Measurements from ENCODE around the gene ADGRV1. TPM values are rescaled to one million over a fixed set of nuclear protein-coding genes. Genes with fewer than 3 reads are reported as not detected.

The ADGRV1 gene
- polyA plus RNA-seq, 4 donors: 2.6 to 2.9 (median 2.7) TPM; not detected in 1

DNA sequence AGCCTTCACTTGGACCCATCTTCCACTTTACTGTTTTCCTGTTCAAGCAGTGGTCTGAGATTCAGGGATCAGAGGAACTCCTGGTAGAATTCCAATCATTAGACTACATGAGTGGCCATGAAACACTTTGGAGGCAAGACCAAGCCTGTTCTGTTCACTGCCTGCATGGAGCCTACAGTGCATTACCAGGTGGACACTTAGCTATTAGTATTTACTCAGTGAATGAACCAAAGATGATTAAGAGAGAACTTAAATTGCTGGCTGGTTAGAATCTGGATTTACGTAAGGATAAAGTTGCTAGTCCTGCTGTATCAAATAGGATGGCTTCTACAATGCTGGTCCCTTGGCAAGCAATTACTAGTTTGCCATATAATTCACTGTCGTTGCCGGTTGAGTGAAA is 579.0 kb downstream of the ADGRV1 start:
- Histone ChIP-seq H3K4me3 (ENCODE audit: low read depth in 1 of 3, low read length in 3 of 3) (no peak overlapping the region), H3K9me3 (ENCODE audit: control insufficient read depth in 2 of 2, insufficient read depth in 1 of 2, low read depth in 1 of 2, low read length in 1 of 2) (no peaks in the 10 kb centered on the region), H3K27me3 (ENCODE audit: control insufficient read depth in 3 of 3, insufficient read depth in 3 of 3, low read length in 3 of 3) (no peaks in the 10 kb centered on the region), H3K4me1 (ENCODE audit: control insufficient read depth in 3 of 3, insufficient read depth in 2 of 3, low read depth in 1 of 3, low read length in 2 of 3) (no peaks in the 10 kb centered on the region), H3K36me3 (ENCODE audit: control insufficient read depth in 3 of 3, insufficient read depth in 2 of 3, low read depth in 1 of 3, low read length in 3 of 3) (no peaks in the 10 kb centered on the region), H3K27ac (ENCODE audit: low read depth in 1 of 3, low read length in 2 of 3) (no peak overlapping the region)
- WGBS, 3 donors: 96 to 97% (median 97%) methylated on average over 3 of the region's 3 CpGs
- FAIRE-seq: no peak
- no peak for DNase-seq

DNA sequence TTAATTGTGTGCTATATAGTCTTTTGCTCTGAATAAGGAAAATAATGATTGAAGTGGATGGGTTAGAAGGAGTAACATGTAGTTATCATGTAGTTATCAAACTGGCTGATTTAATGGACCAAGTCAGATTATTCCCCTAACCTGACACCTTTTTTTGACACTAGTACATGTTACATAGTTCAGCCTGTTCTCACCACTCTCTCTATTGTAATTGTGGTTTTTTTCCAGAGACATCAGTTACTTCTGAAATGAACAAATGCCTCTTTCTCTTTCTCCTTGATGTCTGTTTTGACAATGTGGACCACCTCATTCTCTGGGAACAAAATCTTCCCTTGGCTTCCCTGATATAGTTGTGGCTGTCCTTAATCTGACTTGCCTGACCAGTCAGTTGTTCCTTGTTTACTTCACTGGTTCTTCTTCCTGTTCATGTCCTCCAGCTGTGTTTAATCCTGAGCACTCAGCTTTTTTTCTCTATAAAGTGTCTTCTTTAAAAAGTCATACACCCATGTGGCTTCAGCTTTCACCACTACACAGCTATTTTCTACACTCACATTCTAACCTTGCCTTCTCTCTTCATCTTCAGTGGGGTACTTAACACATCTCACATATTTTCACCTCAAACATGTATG is 581.1 kb downstream of the ADGRV1 start:
- no peaks in the 10 kb centered on the region for H3K4me1 ChIP-seq (ENCODE audit: control insufficient read depth in 3 of 3, insufficient read depth in 2 of 3, low read depth in 1 of 3, low read length in 2 of 3)
- H3K4me3 ChIP-seq (ENCODE audit: low read depth in 1 of 3, low read length in 3 of 3): no peak overlapping the region
- H3K27ac ChIP-seq (ENCODE audit: low read depth in 1 of 3, low read length in 2 of 3): no peak overlapping the region
- H3K9me3 ChIP-seq (ENCODE audit: control insufficient read depth in 2 of 2, insufficient read depth in 1 of 2, low read depth in 1 of 2, low read length in 1 of 2): no peaks in the 10 kb centered on the region
- no peaks in the 10 kb centered on the region for H3K36me3 ChIP-seq (ENCODE audit: control insufficient read depth in 3 of 3, insufficient read depth in 2 of 3, low read depth in 1 of 3, low read length in 3 of 3)
- no peaks in the 10 kb centered on the region for H3K27me3 ChIP-seq (ENCODE audit: control insufficient read depth in 3 of 3, insufficient read depth in 3 of 3, low read length in 3 of 3)
- FAIRE-seq (no peak), DNase-seq (no peak)

DNA sequence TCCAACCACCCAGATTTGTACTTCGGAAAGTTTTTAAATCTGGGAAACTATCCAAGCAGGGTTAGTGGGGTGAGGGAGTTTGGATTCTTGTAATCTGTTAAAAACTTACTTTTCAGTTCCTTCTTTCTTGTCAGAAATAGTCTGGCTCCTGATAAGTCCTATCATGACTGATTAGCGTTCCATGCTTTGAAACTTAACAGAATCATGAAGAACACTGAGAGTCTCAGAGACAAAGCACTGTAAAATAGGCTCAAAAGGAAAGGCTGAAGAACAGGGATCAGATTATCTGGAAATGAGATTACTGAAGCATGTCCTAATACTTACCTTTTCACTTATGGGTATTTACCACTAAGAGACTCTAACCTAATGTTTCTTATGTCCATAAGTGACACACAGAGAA is 582.1 kb downstream of the ADGRV1 start:
- no peaks in the 10 kb centered on the region for H3K36me3 ChIP-seq (ENCODE audit: control insufficient read depth in 3 of 3, insufficient read depth in 2 of 3, low read depth in 1 of 3, low read length in 3 of 3)
- H3K4me3 ChIP-seq (ENCODE audit: low read depth in 1 of 3, low read length in 3 of 3): no peak overlapping the region
- FAIRE-seq: no peak
- WGBS, 3 donors: 64 to 78% (median 71%) methylated on average over 2 of the region's 2 CpGs
- DNase-seq: no peak
- H3K27me3 ChIP-seq (ENCODE audit: control insufficient read depth in 3 of 3, insufficient read depth in 3 of 3, low read length in 3 of 3): no peaks in the 10 kb centered on the region
- no peak overlapping the region for H3K27ac ChIP-seq (ENCODE audit: low read depth in 1 of 3, low read length in 2 of 3)
- H3K4me1 ChIP-seq (ENCODE audit: control insufficient read depth in 3 of 3, insufficient read depth in 2 of 3, low read depth in 1 of 3, low read length in 2 of 3): no peaks in the 10 kb centered on the region
- no peaks in the 10 kb centered on the region for H3K9me3 ChIP-seq (ENCODE audit: control insufficient read depth in 2 of 2, insufficient read depth in 1 of 2, low read depth in 1 of 2, low read length in 1 of 2)

GRCh38 chr5:91141642-91142041 is 583.0 kb downstream of the ADGRV1 start:
- no peak for DNase-seq
- H3K4me3 ChIP-seq (ENCODE audit: low read depth in 1 of 3, low read length in 3 of 3): no peak overlapping the region
- no peak for FAIRE-seq
- no peak overlapping the region for H3K27ac ChIP-seq (ENCODE audit: low read depth in 1 of 3, low read length in 2 of 3)
- H3K4me1 ChIP-seq (ENCODE audit: control insufficient read depth in 3 of 3, insufficient read depth in 2 of 3, low read depth in 1 of 3, low read length in 2 of 3): no peaks in the 10 kb centered on the region
- H3K27me3 ChIP-seq (ENCODE audit: control insufficient read depth in 3 of 3, insufficient read depth in 3 of 3, low read length in 3 of 3): no peaks in the 10 kb centered on the region
- 79 to 89% (median 84%) methylated on average over 4 of the region's 4 CpGs for WGBS, 3 donors
- no peaks in the 10 kb centered on the region for H3K9me3 ChIP-seq (ENCODE audit: control insufficient read depth in 2 of 2, insufficient read depth in 1 of 2, low read depth in 1 of 2, low read length in 1 of 2)
- no peaks in the 10 kb centered on the region for H3K36me3 ChIP-seq (ENCODE audit: control insufficient read depth in 3 of 3, insufficient read depth in 2 of 3, low read depth in 1 of 3, low read length in 3 of 3)

DNA sequence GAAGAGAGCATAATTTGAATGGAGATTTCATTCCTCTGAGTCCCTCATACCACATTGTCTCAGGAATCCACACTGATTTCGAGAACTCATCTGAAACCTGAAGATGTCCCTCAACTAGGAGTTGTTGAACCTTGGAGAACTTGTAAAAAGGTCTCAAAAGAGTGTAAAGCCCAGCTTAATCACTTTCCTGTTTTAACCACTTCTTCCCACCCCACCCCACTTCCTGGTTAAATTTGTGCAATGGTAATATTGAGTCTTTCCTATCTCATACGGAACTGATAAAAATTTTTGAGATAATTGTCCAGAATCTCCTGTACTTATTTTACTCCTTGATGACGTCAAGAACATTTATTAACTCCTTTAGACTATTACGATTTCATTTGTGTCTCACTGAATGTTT is 583.8 kb downstream of the ADGRV1 start:
- Histone ChIP-seq H3K27ac (ENCODE audit: low read depth in 1 of 3, low read length in 2 of 3) (no peak overlapping the region), H3K4me1 (ENCODE audit: control insufficient read depth in 3 of 3, insufficient read depth in 2 of 3, low read depth in 1 of 3, low read length in 2 of 3) (no peaks in the 10 kb centered on the region), H3K27me3 (ENCODE audit: control insufficient read depth in 3 of 3, insufficient read depth in 3 of 3, low read length in 3 of 3) (no peaks in the 10 kb centered on the region), H3K9me3 (ENCODE audit: control insufficient read depth in 2 of 2, insufficient read depth in 1 of 2, low read depth in 1 of 2, low read length in 1 of 2) (no peaks in the 10 kb centered on the region), H3K36me3 (ENCODE audit: control insufficient read depth in 3 of 3, insufficient read depth in 2 of 3, low read depth in 1 of 3, low read length in 3 of 3) (no peaks in the 10 kb centered on the region), H3K4me3 (ENCODE audit: low read depth in 1 of 3, low read length in 3 of 3) (no peak overlapping the region)
- FAIRE-seq: no peak
- no peak for DNase-seq
- 67 to 83% (median 77%) methylated on average over 4 of the region's 4 CpGs for whole genome bisulfite sequencing, 3 donors

- no peaks in the 10 kb centered on the region for H3K9me3 ChIP-seq (ENCODE audit: control insufficient read depth in 2 of 2, insufficient read depth in 1 of 2, low read depth in 1 of 2, low read length in 1 of 2)
- H3K27me3 ChIP-seq (ENCODE audit: control insufficient read depth in 3 of 3, insufficient read depth in 3 of 3, low read length in 3 of 3): no peaks in the 10 kb centered on the region
- no peaks in the 10 kb centered on the region for H3K36me3 ChIP-seq (ENCODE audit: control insufficient read depth in 3 of 3, insufficient read depth in 2 of 3, low read depth in 1 of 3, low read length in 3 of 3)
- DNase-seq (no peak), FAIRE-seq (no peak)
- no peak overlapping the region for H3K27ac ChIP-seq (ENCODE audit: low read depth in 1 of 3, low read length in 2 of 3)
- 91 to 97% (median 96%) methylated on average over 8 of the region's 8 CpGs for whole genome bisulfite sequencing, 3 donors
- no peak overlapping the region for H3K4me3 ChIP-seq (ENCODE audit: low read depth in 1 of 3, low read length in 3 of 3)
- H3K4me1 ChIP-seq (ENCODE audit: control insufficient read depth in 3 of 3, insufficient read depth in 2 of 3, low read depth in 1 of 3, low read length in 2 of 3): no peaks in the 10 kb centered on the region
Observed at GRCh38 chr5:91142819-91143218, 584.2 kb downstream of the ADGRV1 start.

DNA sequence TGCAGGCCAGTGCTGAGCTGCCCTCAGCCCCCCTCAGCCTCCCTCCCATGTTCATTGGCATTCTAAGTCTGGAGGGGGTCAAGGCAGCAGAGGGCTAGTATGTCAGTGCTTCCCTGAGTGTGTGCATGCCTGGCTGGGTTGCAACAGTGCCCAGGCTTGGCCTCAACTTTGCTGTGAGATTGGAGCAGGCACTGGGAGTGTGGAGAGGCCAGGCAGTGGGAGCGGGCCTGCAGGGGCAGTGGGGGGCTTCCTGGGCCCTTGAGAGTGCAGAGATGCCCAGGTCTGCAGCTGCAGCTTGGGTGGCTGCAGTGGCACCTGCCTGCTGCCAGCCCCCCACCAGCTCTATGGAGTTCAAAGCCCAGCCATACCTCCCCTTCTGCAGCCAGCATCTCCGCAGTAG is 585.2 kb downstream of the ADGRV1 start:
- 92 to 100% (median 94%) methylated on average over 2 of the region's 2 CpGs for WGBS, 3 donors
- no peak for FAIRE-seq
- H3K4me1 ChIP-seq (ENCODE audit: control insufficient read depth in 3 of 3, insufficient read depth in 2 of 3, low read depth in 1 of 3, low read length in 2 of 3): no peaks in the 10 kb centered on the region
- DNase-seq: no peak
- no peaks in the 10 kb centered on the region for H3K36me3 ChIP-seq (ENCODE audit: control insufficient read depth in 3 of 3, insufficient read depth in 2 of 3, low read depth in 1 of 3, low read length in 3 of 3)
- no peak overlapping the region for H3K4me3 ChIP-seq (ENCODE audit: low read depth in 1 of 3, low read length in 3 of 3)
- H3K27me3 ChIP-seq (ENCODE audit: control insufficient read depth in 3 of 3, insufficient read depth in 3 of 3, low read length in 3 of 3): no peaks in the 10 kb centered on the region
- H3K27ac ChIP-seq (ENCODE audit: low read depth in 1 of 3, low read length in 2 of 3): no peak overlapping the region
- peaks cover 0 to 7% of the 10 kb centered on the region in 2 donors for H3K9me3 ChIP-seq (ENCODE audit: control insufficient read depth in 2 of 2, insufficient read depth in 1 of 2, low read depth in 1 of 2, low read length in 1 of 2)

DNA sequence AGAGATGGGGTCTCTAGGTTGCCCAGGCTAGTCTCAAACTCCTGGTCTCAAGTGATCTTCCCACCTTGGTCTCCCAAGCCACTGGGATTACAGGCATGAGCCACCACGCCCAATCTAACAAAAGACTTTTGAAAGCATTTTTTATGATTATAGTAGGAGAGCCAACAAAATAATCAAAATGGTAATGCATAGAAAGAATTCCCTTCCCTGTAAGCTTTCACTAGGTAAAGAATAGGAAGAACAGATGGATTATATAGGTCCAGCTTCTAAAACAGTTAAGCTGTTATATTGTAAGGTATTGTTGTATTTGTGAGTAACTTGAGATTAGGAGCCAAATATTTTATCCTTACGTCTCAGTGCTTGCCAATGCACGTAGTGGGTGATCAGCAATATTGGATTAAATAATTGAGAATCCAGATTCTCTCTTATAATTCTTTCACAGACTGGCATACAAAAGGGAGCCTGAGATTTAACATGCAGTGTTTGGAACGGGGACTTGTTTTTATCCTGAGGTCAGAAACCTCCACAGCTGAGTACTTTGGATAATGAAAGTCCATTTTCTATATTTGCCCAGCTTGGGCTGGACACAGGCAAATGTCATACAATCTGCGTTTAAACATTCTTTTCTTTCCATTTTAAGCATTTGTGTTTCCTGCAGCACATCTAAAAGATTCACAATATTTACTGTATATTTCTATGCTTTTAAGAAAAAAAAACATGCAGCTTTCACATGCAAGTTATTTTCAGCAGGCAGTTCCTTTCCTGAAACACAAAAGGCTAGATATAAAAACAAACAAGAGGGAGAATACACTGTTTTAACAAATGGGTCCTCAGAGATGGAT is 586.1 kb downstream of the ADGRV1 start:
- Histone ChIP-seq H3K4me3 (ENCODE audit: low read depth in 1 of 3, low read length in 3 of 3) (no peak overlapping the region), H3K27me3 (ENCODE audit: control insufficient read depth in 3 of 3, insufficient read depth in 3 of 3, low read length in 3 of 3) (no peaks in the 10 kb centered on the region), H3K9me3 (ENCODE audit: control insufficient read depth in 2 of 2, insufficient read depth in 1 of 2, low read depth in 1 of 2, low read length in 1 of 2) (peaks cover 0 to 7% of the 10 kb centered on the region in 2 donors), H3K27ac (ENCODE audit: low read depth in 1 of 3, low read length in 2 of 3) (no peak overlapping the region), H3K4me1 (ENCODE audit: control insufficient read depth in 3 of 3, insufficient read depth in 2 of 3, low read depth in 1 of 3, low read length in 2 of 3) (no peaks in the 10 kb centered on the region), H3K36me3 (ENCODE audit: control insufficient read depth in 3 of 3, insufficient read depth in 2 of 3, low read depth in 1 of 3, low read length in 3 of 3) (no peaks in the 10 kb centered on the region)
- FAIRE-seq: no peak
- WGBS, 3 donors: 64 to 84% (median 78%) methylated on average over 5 of the region's 5 CpGs
- no peak for DNase-seq

- H3K36me3 ChIP-seq (ENCODE audit: control insufficient read depth in 3 of 3, insufficient read depth in 2 of 3, low read depth in 1 of 3, low read length in 3 of 3): no peaks in the 10 kb centered on the region
- DNase-seq (no peak), FAIRE-seq (no peak)
- no peak overlapping the region for H3K4me3 ChIP-seq (ENCODE audit: low read depth in 1 of 3, low read length in 3 of 3)
- WGBS, 3 donors: 45 to 72% (median 54%) methylated on average over 2 of the region's 2 CpGs
- H3K27ac ChIP-seq (ENCODE audit: low read depth in 1 of 3, low read length in 2 of 3): no peak overlapping the region
- no peaks in the 10 kb centered on the region for H3K4me1 ChIP-seq (ENCODE audit: control insufficient read depth in 3 of 3, insufficient read depth in 2 of 3, low read depth in 1 of 3, low read length in 2 of 3)
- peaks cover 0 to 7% of the 10 kb centered on the region in 2 donors for H3K9me3 ChIP-seq (ENCODE audit: control insufficient read depth in 2 of 2, insufficient read depth in 1 of 2, low read depth in 1 of 2, low read length in 1 of 2)
- no peaks in the 10 kb centered on the region for H3K27me3 ChIP-seq (ENCODE audit: control insufficient read depth in 3 of 3, insufficient read depth in 3 of 3, low read length in 3 of 3)
Observed at GRCh38 chr5:91145333-91145620, 586.7 kb downstream of the ADGRV1 start.
